ENCODE measurements around the gene PTGES3L.
A peak's percentile ranks its signal among the peaks of the same experiment; 100 is the strongest.

- TF ChIP-seq, protein P1, sequence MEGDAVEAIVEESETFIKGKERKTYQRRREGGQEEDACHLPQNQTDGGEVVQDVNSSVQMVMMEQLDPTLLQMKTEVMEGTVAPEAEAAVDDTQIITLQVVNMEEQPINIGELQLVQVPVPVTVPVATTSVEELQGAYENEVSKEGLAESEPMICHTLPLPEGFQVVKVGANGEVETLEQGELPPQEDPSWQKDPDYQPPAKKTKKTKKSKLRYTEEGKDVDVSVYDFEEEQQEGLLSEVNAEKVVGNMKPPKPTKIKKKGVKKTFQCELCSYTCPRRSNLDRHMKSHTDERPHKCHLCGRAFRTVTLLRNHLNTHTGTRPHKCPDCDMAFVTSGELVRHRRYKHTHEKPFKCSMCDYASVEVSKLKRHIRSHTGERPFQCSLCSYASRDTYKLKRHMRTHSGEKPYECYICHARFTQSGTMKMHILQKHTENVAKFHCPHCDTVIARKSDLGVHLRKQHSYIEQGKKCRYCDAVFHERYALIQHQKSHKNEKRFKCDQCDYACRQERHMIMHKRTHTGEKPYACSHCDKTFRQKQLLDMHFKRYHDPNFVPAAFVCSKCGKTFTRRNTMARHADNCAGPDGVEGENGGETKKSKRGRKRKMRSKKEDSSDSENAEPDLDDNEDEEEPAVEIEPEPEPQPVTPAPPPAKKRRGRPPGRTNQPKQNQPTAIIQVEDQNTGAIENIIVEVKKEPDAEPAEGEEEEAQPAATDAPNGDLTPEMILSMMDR (conservative IDR thresholded peaks at IDR 0.05 in 1 of 2, IDR thresholded peaks at IDR 0.05 in 1 of 2; ENCODE audit: low read depth in 1 of 2, low read length in 2 of 2) = peak; percentile 52 to 66
- no peak for TF ChIP-seq EZH2 (IDR thresholded peaks at IDR 0.05; ENCODE audit: low read length, missing control alignments)
These were observed 51.0 kb downstream of the PTGES3L start for GRCh38 chr17:42928714-42929496.
